K562 (cell line): ENCODE results near the gene CASKIN1. TPM values are rescaled to one million over a fixed set of nuclear protein-coding genes. Genes with fewer than 3 reads are reported as not detected.

ENCODE experiments used
- ATF4 ChIP-seq: fragments of 450-650 bp; formaldehyde crosslinking; IDR thresholded peaks from 2 replicates; pipeline ENCODE4 v1.4.0; 2022; ENCODE audit warnings: mild to moderate bottlenecking, moderate library complexity
- BMI1 ChIP-seq: fragments of 150-350 bp; IDR thresholded peaks from 2 replicates; pipeline ENCODE4 v1.6.1; 2014; ENCODE audit warnings: low read length
- CCNT2 ChIP-seq: IDR thresholded peaks from 2 replicates; pipeline ENCODE4 v1.6.1; 2011; ENCODE audit warnings: borderline replicate concordance, low read depth, mild to moderate bottlenecking, moderate library complexity, mixed read lengths, low read length; ENCODE audit not compliant: insufficient read length; ENCODE audit errors: extremely low read depth
- E2F5 ChIP-seq: sonication (generic); formaldehyde crosslinking; IDR thresholded peaks from 2 replicates; pipeline ENCODE4 v1.8.0; 2022; ENCODE audit warnings: mild to moderate bottlenecking, missing genetic modification reagents
- ETV5 ChIP-seq: sonication (generic); formaldehyde crosslinking; IDR thresholded peaks from 2 replicates; pipeline ENCODE4 v1.4.0; 2020; ENCODE audit warnings: low read depth, mild to moderate bottlenecking, missing genetic modification reagents
- GABPB2 ChIP-seq: fragments of 250-450 bp; sonication (Bioruptor Pico); conservative IDR thresholded peaks from 2 replicates; pipeline ENCODE4 v1.5.1; 2021; ENCODE audit warnings: mild to moderate bottlenecking
- GATA2 ChIP-seq: sonication (generic); formaldehyde crosslinking; IDR thresholded peaks from 2 replicates; pipeline ENCODE4 v1.4.0; 2020; ENCODE audit warnings: mild to moderate bottlenecking, missing genetic modification reagents
- HMG20B ChIP-seq: fragments of 250-450 bp; sonication (Bioruptor Pico); IDR thresholded peaks from 2 replicates; pipeline ENCODE4 v1.5.0; 2021; ENCODE audit warnings: mild to moderate bottlenecking
- IFI16 ChIP-seq: fragments of 250-450 bp; sonication (Bioruptor Pico); IDR thresholded peaks from 2 replicates; pipeline ENCODE4 v2.1.2; 2022; ENCODE audit warnings: mild to moderate bottlenecking, inconsistent platforms
- KHSRP ChIP-seq: fragments of 450-650 bp; IDR thresholded peaks from 2 replicates; pipeline ENCODE4 v1.6.1; 2017
- KLF1 ChIP-seq: fragments of 450-650 bp; IDR thresholded peaks from 2 replicates; pipeline ENCODE4 v1.6.1; 2016; ENCODE audit warnings: missing genetic modification characterization, missing compliant biosample characterization
- NCOA6 ChIP-seq: fragments of 450-650 bp; IDR thresholded peaks from 2 replicates; pipeline ENCODE4 v1.6.1; 2017; ENCODE audit warnings: mild to moderate bottlenecking
- NFATC3 ChIP-seq: fragments of 450-650 bp; IDR thresholded peaks from 2 replicates; pipeline ENCODE4 v1.6.1; 2017; ENCODE audit warnings: mild to moderate bottlenecking
- PHF20 ChIP-seq: fragments of 450-650 bp; IDR thresholded peaks from 2 replicates; pipeline ENCODE4 v1.6.1; 2018; ENCODE audit not compliant: partially characterized antibody
- PTBP1 ChIP-seq: fragments of 200-400 bp; formaldehyde crosslinking; IDR thresholded peaks from 2 replicates; pipeline ENCODE4 v1.6.1; 2017; ENCODE audit warnings: low read depth, low read length
- SIX5 ChIP-seq, 2 experiments: IDR thresholded peaks; 2 replicates each; pipeline ENCODE4 v1.6.1; 2011; ENCODE audit warnings: low read length in 2 of 2, borderline replicate concordance in 1 of 2, low read depth in 1 of 2, mild to moderate bottlenecking in 1 of 2, moderate library complexity in 1 of 2; ENCODE audit not compliant: insufficient read depth in 1 of 2
- TBP ChIP-seq: optimal IDR thresholded peaks from 2 replicates; pipeline ENCODE3; 2011; ENCODE audit warnings: low read depth, low read length, improper control_type of control experiment
- TCFL5 ChIP-seq: fragments of 250-450 bp; sonication (Bioruptor Pico); conservative IDR thresholded peaks from 2 replicates; pipeline ENCODE4 v1.6.1; 2021; ENCODE audit warnings: mild to moderate bottlenecking, moderate library complexity, matching md5 sums
- THAP7 ChIP-seq: fragments of 250-450 bp; sonication (Bioruptor Pico); IDR thresholded peaks from 2 replicates; pipeline ENCODE4 v1.5.0; 2021
- USF1 ChIP-seq: sonication (generic); formaldehyde crosslinking; IDR thresholded peaks from 2 replicates; pipeline ENCODE4 v1.9.0; 2022; ENCODE audit warnings: mild to moderate bottlenecking, missing genetic modification reagents
- ZBTB7A ChIP-seq: IDR thresholded peaks from 2 replicates; pipeline ENCODE4 v1.6.1; 2011; ENCODE audit warnings: low read depth, mild to moderate bottlenecking, low read length, moderate library complexity, borderline replicate concordance; ENCODE audit not compliant: control insufficient read depth
- ZNF175 ChIP-seq: fragments of 200-800 bp; sonication (Bioruptor generic); IDR thresholded peaks from 2 replicates; pipeline ENCODE4 v1.6.1; 2016; ENCODE audit warnings: low read depth, mild to moderate bottlenecking, missing genetic modification characterization, missing compliant biosample characterization
- ZNF224 ChIP-seq: sonication (generic); formaldehyde crosslinking; IDR thresholded peaks from 2 replicates; pipeline ENCODE4 v1.8.0; 2022; ENCODE audit warnings: mild to moderate bottlenecking, missing genetic modification reagents
- ZNF277 ChIP-seq: fragments of 250-450 bp; sonication (Bioruptor Pico); IDR thresholded peaks from 2 replicates; pipeline ENCODE4 v1.8.0; 2022; ENCODE audit warnings: inconsistent platforms, mild to moderate bottlenecking, moderate library complexity, borderline replicate concordance
- ZNF282 ChIP-seq: sonication (generic); formaldehyde crosslinking; IDR thresholded peaks from 2 replicates; pipeline ENCODE4 v1.8.1; 2023; ENCODE audit warnings: missing genetic modification reagents
- ZNF699 ChIP-seq: fragments of 250-450 bp; sonication (Bioruptor Pico); IDR thresholded peaks from 2 replicates; pipeline ENCODE4 v1.8.0; 2021; ENCODE audit warnings: mild to moderate bottlenecking, moderate library complexity; ENCODE audit not compliant: insufficient replicate concordance
- polyA plus RNA-seq, 8 experiments: library from polyadenylated mRNA; depleted of rRNA in 4 of 8; stranded (reverse) in 5 of 8; unstranded in 3 of 8; fragments of >200 nt; fragmentation: Nextera tagmentation in 2 of 8; fragmentation: Illumina TruSeq in 1 of 8; extraction: Ambion mirVana in 2 of 8; extraction: Trizol in 1 of 8; gene quantifications; 2 replicates each; pipeline versions ENCODE4 v1.2.1 to v1.2.3, GENCODE V29; 2011 to 2014; ENCODE audit warnings: inconsistent platforms in 1 of 8, missing spikeins in 1 of 8
- total RNA-seq, 7 experiments: library from RNA; depleted of rRNA in 6 of 7; stranded (reverse); fragments of >200 nt in 6 of 7; fragmentation: Illumina TruSeq in 2 of 7; extraction: Trizol in 2 of 7; gene quantifications; 2 replicates each; pipeline versions ENCODE4 v1.2.1 to v1.2.3, GENCODE V29; 2011 to 2021; ENCODE audit warnings: low replicate concordance in 1 of 7

CASKIN1 gene
- total and polyA plus RNA-seq, 9 of the 15 experiments (the other 6 are each of a cell fraction or from before 2014, with no cell fraction given): 0.15 to 4.5 (median 1.5) TPM; not detected in 2

- TF ChIP-seq THAP7 (CRISPR knock-in tag) (no peak), NCOA6 (no peak), ZNF175 (CRISPR knock-in tag) (no peak), HMG20B (no peak), ZBTB7A (no peak; the same call in 1 of the 2 replicates), ZNF282 (CRISPR knock-in tag) (no peak), ZNF277 (CRISPR knock-in tag) (no peak), BMI1 (no peak), E2F5 (CRISPR knock-in tag) (no peak), TBP (peak; percentile 14), PHF20 (no peak), TCFL5 (CRISPR knock-in tag) (no peak), ZNF699 (CRISPR knock-in tag) (no peak), GATA2 (CRISPR knock-in tag) (no peak), PTBP1 (peak; percentile 93), ETV5 (CRISPR knock-in tag) (no peak), USF1 (CRISPR knock-in tag) (no peak), KHSRP (no peak), NFATC3 (no peak), CCNT2 (no peak), IFI16 (CRISPR knock-in tag) (no peak), SIX5 (IDR thresholded peaks at IDR 0.05; ENCODE audit: borderline replicate concordance in 1 of 2, insufficient read depth in 1 of 2, low read depth in 1 of 2, low read length in 2 of 2) (no peak), ATF4 (CRISPR knock-in tag) (no peak), GABPB2 (CRISPR knock-in tag) (no peak), ZNF224 (no peak), KLF1 (tag) (no peak)
These were observed 1.5 kb downstream of the CASKIN1 start (continued) for GRCh38 chr16:2194852-2195321.
